Thymus (tissue), 11 donors: Measurements from ENCODE around the gene LTBP2. TPM values are rescaled to one million over a fixed set of nuclear protein-coding genes. Genes with fewer than 3 reads are reported as not detected.
A peak's percentile ranks its signal among the peaks of the same experiment; 100 is the strongest.

Experiments
- DNase-seq, 9 donors: peaks; one replicate each; pipeline ENCODE4 v3.0.0-alpha.2; 2013; ENCODE audit warnings: low spot score in 9 of 9, low read depth in 6 of 9, missing footprints in 1 of 9
- H3K27ac ChIP-seq, 2 donors: one replicate each; pipeline ENCODE4 v1.5.1; 2013; ENCODE audit warnings: control low read depth in 1 of 2, low read depth in 1 of 2, low read length in 1 of 2, mild to moderate bottlenecking in 1 of 2, moderate library complexity in 1 of 2
- H3K27me3 ChIP-seq, 2 donors: one replicate each; pipeline ENCODE4 v1.5.1; 2013; ENCODE audit warnings: low read length in 1 of 2; ENCODE audit not compliant: control insufficient read depth in 2 of 2, insufficient read depth in 1 of 2
- H3K36me3 ChIP-seq, 2 donors: one replicate each; pipeline ENCODE4 v1.5.1; 2013; ENCODE audit warnings: low read length in 1 of 2, mild to moderate bottlenecking in 1 of 2, moderate library complexity in 1 of 2; ENCODE audit not compliant: control insufficient read depth in 2 of 2, insufficient read depth in 2 of 2
- H3K4me1 ChIP-seq, 2 donors: one replicate each; pipeline ENCODE4 v1.5.1; 2013; ENCODE audit warnings: low read length in 2 of 2; ENCODE audit not compliant: control insufficient read depth in 2 of 2, insufficient read depth in 2 of 2
- H3K4me3 ChIP-seq, 2 donors: one replicate each; pipeline ENCODE4 v1.5.1; 2013; ENCODE audit warnings: low read length in 2 of 2, control low read depth in 1 of 2, mild to moderate bottlenecking in 1 of 2
- H3K9me3 ChIP-seq, 2 donors: one replicate each; pipeline ENCODE4 v1.5.1; 2013; ENCODE audit warnings: low read length in 1 of 2, mild to moderate bottlenecking in 1 of 2; ENCODE audit not compliant: control insufficient read depth in 2 of 2, insufficient read depth in 1 of 2
- WGBS: extraction: QIAGEN DNeasy Blood & Tissue Kit; methylation state at CpG from one replicate; pipeline ENCODE4 v1.1.7; 2013; 5-methylcytosine and 5-hydroxymethylcytosine counted together
- polyA plus RNA-seq: library from polyadenylated mRNA; stranded (reverse); fragments of 200-250 nt; gene quantifications from one replicate; pipeline ENCODE4 v1.2.3, GENCODE V29; 2013
- total RNA-seq: library from RNA; stranded (reverse); fragments of 120-200 nt; gene quantifications from one replicate; pipeline ENCODE4 v1.2.4, GENCODE V29; 2013
- donor health status: healthy.

The LTBP2 gene
- total and polyA plus RNA-seq, 2 donors: 2.6 to 2.9 TPM

GRCh38 chr14:74630881-74631690 lies 19.0 kb upstream of the LTBP2 start:
- Histone ChIP-seq H3K27me3 (no peaks in the 10 kb centered on the region), H3K36me3 (no peaks in the 10 kb centered on the region), H3K4me1 (no peaks in the 10 kb centered on the region), H3K4me3 (no peak overlapping the region), H3K9me3 (no peaks in the 10 kb centered on the region), H3K27ac (no peak overlapping the region)
- WGBS: 96% methylated on average over 15 of the region's 15 CpGs
- no peak for DNase-seq

GRCh38 chr14:74628418-74628817 lies 16.4 kb upstream of the LTBP2 start:
- no peaks in the 10 kb centered on the region for H3K36me3 ChIP-seq
- DNase-seq: no peak
- 83% methylated on average over 5 of the region's 5 CpGs for WGBS
- H3K9me3 ChIP-seq: no peaks in the 10 kb centered on the region
- H3K27me3 ChIP-seq: no peaks in the 10 kb centered on the region
- H3K27ac ChIP-seq: no peak overlapping the region
- H3K4me3 ChIP-seq: no peak overlapping the region
- H3K4me1 ChIP-seq: no peaks in the 10 kb centered on the region

- Histone ChIP-seq H3K4me1 (no peaks in the 10 kb centered on the region), H3K9me3 (no peaks in the 10 kb centered on the region), H3K27ac (no peak overlapping the region), H3K27me3 (no peaks in the 10 kb centered on the region), H3K4me3 (no peak overlapping the region), H3K36me3 (no peaks in the 10 kb centered on the region)
- WGBS: 26% methylated on average over 8 of the region's 8 CpGs
- no peak for DNase-seq
These were observed 15.0 kb upstream of the LTBP2 start for GRCh38 chr14:74627076-74627475.

GRCh38 chr14:74622257-74622656 lies 10.2 kb upstream of the LTBP2 start:
- no peak for DNase-seq
- H3K4me3 ChIP-seq: no peak overlapping the region
- H3K4me1 ChIP-seq: peaks cover 0 to 18% of the 10 kb centered on the region in 2 donors
- H3K27me3 ChIP-seq: no peaks in the 10 kb centered on the region
- H3K27ac ChIP-seq: no peak overlapping the region
- H3K36me3 ChIP-seq: no peaks in the 10 kb centered on the region
- H3K9me3 ChIP-seq: no peaks in the 10 kb centered on the region
- 94% methylated on average over 5 of the region's 5 CpGs for WGBS

GRCh38 chr14:74621556-74621955 lies 9.5 kb upstream of the LTBP2 start:
- WGBS: 94% methylated on average over 6 of the region's 6 CpGs
- no peak overlapping the region for H3K27ac ChIP-seq
- no peak for DNase-seq
- H3K4me3 ChIP-seq: no peak overlapping the region
- no peaks in the 10 kb centered on the region for H3K36me3 ChIP-seq
- no peaks in the 10 kb centered on the region for H3K9me3 ChIP-seq
- no peaks in the 10 kb centered on the region for H3K27me3 ChIP-seq
- peaks cover 0 to 18% of the 10 kb centered on the region in 2 donors for H3K4me1 ChIP-seq

GRCh38 chr14:74620923-74621322 lies 8.9 kb upstream of the LTBP2 start:
- no peak overlapping the region for H3K27ac ChIP-seq
- peaks cover 0 to 18% of the 10 kb centered on the region in 2 donors for H3K4me1 ChIP-seq
- WGBS: 98% methylated on average over 3 of the region's 3 CpGs
- peaks cover 2 to 3% of the 10 kb centered on the region in 2 donors for H3K27me3 ChIP-seq
- no peaks in the 10 kb centered on the region for H3K9me3 ChIP-seq
- no peak overlapping the region for H3K4me3 ChIP-seq
- H3K36me3 ChIP-seq: no peaks in the 10 kb centered on the region
- no peak for DNase-seq

GRCh38 chr14:74620497-74620921 lies 8.5 kb upstream of the LTBP2 start:
- H3K9me3 ChIP-seq: no peaks in the 10 kb centered on the region
- DNase-seq: no peak
- H3K4me1 ChIP-seq: peaks cover 0 to 18% of the 10 kb centered on the region in 2 donors
- H3K27me3 ChIP-seq: peaks cover 4 to 6% of the 10 kb centered on the region in 2 donors
- H3K4me3 ChIP-seq: no peak overlapping the region
- H3K36me3 ChIP-seq: no peaks in the 10 kb centered on the region
- no peak overlapping the region for H3K27ac ChIP-seq
- WGBS: 84% methylated on average over 2 of the region's 2 CpGs

GRCh38 chr14:74619672-74620131 lies 7.7 kb upstream of the LTBP2 start:
- no peak for DNase-seq
- no peaks in the 10 kb centered on the region for H3K36me3 ChIP-seq
- no peak overlapping the region for H3K27ac ChIP-seq
- peaks cover 0 to 18% of the 10 kb centered on the region in 2 donors for H3K4me1 ChIP-seq
- H3K4me3 ChIP-seq: no peak overlapping the region
- no peaks in the 10 kb centered on the region for H3K9me3 ChIP-seq
- WGBS: 87% methylated on average over 6 of the region's 6 CpGs
- peaks cover 5 to 7% of the 10 kb centered on the region in 2 donors for H3K27me3 ChIP-seq

- no peaks in the 10 kb centered on the region for H3K9me3 ChIP-seq
- H3K27ac ChIP-seq: peak overlapping the region; percentile 37 to 73
- WGBS: 28% methylated on average over 10 of the region's 10 CpGs
- peaks cover 11 to 13% of the 10 kb centered on the region in 2 donors for H3K27me3 ChIP-seq
- DNase-seq: peak in 2 of 9 donors; percentile 26 to 61
- peaks cover 0 to 18% of the 10 kb centered on the region in 2 donors for H3K4me1 ChIP-seq
- H3K4me3 ChIP-seq: no peak overlapping the region
- no peaks in the 10 kb centered on the region for H3K36me3 ChIP-seq
These were observed 6.3 kb upstream of the LTBP2 start for GRCh38 chr14:74618078-74618952.
